Measurements from ENCODE around the gene VPS33A. TPM values are rescaled to one million over a fixed set of nuclear protein-coding genes. Genes with fewer than 3 reads are reported as not detected.

The VPS33A gene
- total RNA-seq = 10.2 TPM
- long read RNA-seq, full-length matches to known transcripts = 36 of 37 reads
- long read RNA-seq, partial matches to known transcripts = 1 of 37 reads
- long read RNA-seq, other reads (novel, unspliced or antisense) = 0 of 37 reads

GRCh38 chr12:122266230-122266901, at the start of gene VPS33A:
TSS of gene VPS33A (minus strand) at chr12:122266494. CDS start at chr12:122266408, 86 bp downstream.
- intact Hi-C loops (cut with DNase I) = no loop called here
- DNase-seq (peak; percentile 98), ATAC-seq (ENCODE audit: poor library complexity) (peak; percentile 99)

DNA sequence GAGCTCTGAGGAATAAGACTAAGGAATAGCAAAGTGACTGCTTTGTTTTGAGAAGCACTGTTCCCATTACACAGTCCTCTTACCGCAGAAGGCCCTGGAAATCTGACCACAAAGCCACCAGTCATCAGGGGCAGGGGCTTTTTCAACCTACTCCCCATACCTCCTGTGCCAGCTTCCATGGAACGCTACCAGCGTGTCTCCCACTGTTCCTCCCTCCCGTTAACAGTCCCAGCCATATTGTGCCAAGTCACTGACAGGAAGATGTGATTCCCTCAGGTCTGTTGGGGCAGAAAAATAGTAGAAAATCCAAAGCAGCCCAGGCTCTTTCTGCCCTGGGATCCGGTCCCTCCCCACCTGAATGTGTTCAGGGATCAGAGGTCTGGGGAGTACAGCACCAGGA, 46.6 kb upstream of the VPS33A start:
- ATAC-seq (ENCODE audit: poor library complexity) (no peak), DNase-seq (no peak)
- intact Hi-C loops (cut with DNase I) = no loop called here

- ATAC-seq (ENCODE audit: poor library complexity) (no peak), DNase-seq (no peak)
- intact Hi-C loops (cut with DNase I) = no loop called here
Measured at GRCh38 chr12:122311696-122312095, 45.4 kb upstream of the VPS33A start.

- intact Hi-C loops (cut with DNase I) = no loop called here
- no peak for DNase-seq
- no peak for ATAC-seq (ENCODE audit: poor library complexity)
Measured at GRCh38 chr12:122310626-122311333, 44.5 kb upstream of the VPS33A start.

DNA sequence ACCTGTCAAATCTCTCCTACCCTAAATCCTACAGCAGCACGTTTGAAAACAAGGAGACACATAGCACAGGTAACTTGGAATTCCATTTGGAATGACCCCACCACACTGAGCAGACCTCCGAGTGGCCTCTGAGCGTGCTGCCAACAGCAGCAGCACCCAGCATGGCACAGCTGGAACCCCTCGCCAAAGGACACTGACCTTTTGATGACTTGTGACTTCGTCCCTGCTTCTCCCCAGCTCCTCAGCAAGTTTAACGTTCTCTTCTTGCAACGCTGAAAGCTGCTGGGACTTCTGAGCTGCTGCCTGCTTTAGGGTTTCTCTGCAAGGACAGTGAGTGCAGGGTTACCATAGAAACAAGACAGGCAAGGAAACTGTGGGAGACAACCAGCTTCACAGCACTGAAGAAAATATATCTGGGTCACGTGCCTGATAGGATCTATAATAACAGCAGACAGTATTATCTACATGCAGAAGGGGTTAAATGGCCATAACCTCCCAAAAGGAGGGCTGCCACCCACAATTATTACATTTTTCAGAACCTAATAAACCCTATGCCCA, 43.3 kb upstream of the VPS33A start:
- intact Hi-C loops (cut with DNase I) = no loop called here
- ATAC-seq (ENCODE audit: poor library complexity) (no peak), DNase-seq (no peak)

DNA sequence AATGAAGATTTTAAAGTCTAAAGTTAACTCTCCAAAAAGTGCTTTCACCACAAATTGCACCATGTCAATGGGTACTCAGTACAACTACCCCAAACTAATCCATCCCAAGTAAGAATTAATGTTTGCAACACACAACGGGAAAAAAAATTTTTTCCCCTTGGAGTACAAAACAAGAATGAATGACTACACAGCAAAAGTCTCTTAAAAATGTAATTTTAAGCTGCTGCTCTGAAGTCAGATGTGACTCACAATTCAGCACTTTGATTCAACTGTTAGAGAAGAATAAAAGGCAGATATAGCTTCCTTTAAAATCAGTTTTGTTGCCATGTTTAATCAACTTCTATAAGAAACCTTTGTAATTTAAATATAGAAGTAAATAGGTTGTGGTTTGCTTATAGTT, 42.5 kb upstream of the VPS33A start:
- intact Hi-C loops (cut with DNase I) = no loop called here
- DNase-seq (no peak), ATAC-seq (ENCODE audit: poor library complexity) (no peak)

DNA sequence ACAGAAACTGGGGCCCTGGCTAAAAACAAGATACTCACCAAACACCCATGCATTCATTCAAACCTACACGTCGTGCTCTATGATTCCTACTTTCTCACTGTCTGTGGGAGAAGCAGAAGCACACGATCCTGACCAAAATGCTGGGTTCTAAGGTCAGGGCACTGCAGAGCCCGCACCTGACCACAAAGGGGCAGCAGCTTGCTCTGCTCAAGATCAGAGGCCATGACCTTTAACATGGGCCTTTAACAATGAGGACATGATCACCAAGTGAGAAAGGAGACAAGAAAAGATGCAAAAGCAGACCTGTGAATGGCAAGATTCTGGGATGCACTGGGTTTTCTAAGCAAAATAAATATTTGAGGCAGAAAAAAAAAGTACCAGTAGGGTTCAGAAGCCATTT, 40.1 kb upstream of the VPS33A start:
- intact Hi-C loops (cut with DNase I) = no loop called here
- DNase-seq (no peak), ATAC-seq (ENCODE audit: poor library complexity) (no peak)

DNA sequence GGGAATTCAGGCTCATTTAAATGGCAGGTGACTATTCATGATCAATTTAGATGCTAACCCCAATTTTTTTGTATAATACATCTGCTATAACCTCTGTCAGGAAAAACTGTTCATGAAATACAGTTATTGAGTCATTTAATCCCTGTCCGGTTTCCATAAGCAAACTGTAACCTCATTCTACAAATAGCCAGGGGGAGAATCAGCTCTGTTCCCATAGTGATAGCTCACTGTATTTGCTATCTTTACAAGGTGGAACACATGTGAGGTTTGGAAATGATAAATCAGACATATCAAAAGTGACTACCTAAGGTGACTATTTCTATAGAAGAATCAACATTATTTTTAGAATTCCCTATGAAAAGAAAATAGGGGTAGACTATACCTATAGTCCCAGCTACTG, 38.6 kb upstream of the VPS33A start:
- intact Hi-C loops (cut with DNase I) = no loop called here
- ATAC-seq (ENCODE audit: poor library complexity) (no peak), DNase-seq (no peak)

- no peak for ATAC-seq (ENCODE audit: poor library complexity)
- DNase-seq = no peak
- intact Hi-C loops (cut with DNase I) = no loop called here
Measured at GRCh38 chr12:122303068-122303467, 36.8 kb upstream of the VPS33A start.

- no peak for ATAC-seq (ENCODE audit: poor library complexity)
- intact Hi-C loops (cut with DNase I) = no loop called here
- no peak for DNase-seq
Measured at GRCh38 chr12:122298071-122298748, 31.9 kb upstream of the VPS33A start.

DNA sequence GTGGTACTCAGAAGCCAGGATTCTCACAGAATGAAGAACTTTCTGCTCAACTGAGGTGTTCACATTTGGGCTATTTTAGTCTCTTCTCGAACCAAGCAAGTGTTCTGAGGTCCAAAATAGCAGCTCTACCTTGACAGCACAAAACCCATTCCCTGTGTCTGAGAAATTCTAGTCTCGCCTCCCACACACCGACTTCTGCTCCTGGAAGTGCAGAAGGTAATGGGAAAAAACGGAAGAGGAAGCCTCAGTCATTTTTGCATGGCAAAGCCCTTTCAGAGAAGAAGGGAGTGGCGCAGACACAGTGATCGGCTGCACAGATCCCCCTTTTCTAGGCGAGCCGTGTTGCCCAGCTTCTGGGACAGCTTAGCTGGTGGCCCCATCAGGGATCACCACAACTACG, 31.2 kb upstream of the VPS33A start:
- DNase-seq (no peak), ATAC-seq (ENCODE audit: poor library complexity) (no peak)
- intact Hi-C loops (cut with DNase I) = no loop called here

GRCh38 chr12:122295877-122296276, 29.6 kb upstream of the VPS33A start:
- no peak for ATAC-seq (ENCODE audit: poor library complexity)
- DNase-seq = no peak
- intact Hi-C loops (cut with DNase I) = no loop called here

DNA sequence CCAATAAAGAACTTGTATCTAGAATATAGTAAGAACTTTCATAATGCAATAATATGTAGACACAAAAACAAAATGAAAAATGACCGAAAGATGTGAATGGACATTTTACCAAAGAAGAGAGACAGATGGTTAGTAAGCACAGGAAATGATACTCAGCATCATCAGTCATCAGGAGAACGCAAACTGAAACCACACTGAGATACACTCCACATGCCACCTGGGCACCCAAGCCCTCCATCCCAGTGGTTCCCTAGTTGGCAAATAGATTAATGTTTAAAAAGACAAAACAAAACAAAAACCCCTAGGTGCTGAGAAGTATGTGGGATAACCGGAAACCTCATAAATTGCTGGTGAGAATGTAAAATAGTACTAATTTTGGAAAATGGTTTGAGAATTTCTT, 26.8 kb upstream of the VPS33A start:
- intact Hi-C loops (cut with DNase I) = no loop called here

DNA sequence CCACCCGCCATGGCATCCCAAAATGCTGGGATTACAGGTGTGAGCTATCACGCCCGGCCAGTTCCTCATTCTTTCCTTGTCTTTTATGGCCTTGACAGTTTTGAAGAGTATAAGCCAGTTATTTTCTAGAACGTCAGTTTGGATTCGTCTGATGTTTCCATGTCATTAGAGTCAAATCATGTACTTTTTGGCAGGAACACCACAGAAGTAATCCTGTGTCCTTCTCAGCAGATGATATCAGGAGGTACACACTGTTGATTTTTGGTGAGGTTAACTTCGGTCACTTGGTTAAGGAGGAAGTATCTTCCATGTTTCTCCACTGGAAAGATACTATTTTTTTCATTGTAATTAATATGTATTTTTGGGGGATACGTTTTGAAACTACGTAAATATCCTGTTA, 25.1 kb upstream of the VPS33A start:
- ATAC-seq (ENCODE audit: poor library complexity) = no peak
- intact Hi-C loops (cut with DNase I) = no loop called here
- no peak for DNase-seq

More for the DNA sequence above, 26.8 kb upstream of the VPS33A start:
- DNase-seq = no peak
- no peak for ATAC-seq (ENCODE audit: poor library complexity)

DNA sequence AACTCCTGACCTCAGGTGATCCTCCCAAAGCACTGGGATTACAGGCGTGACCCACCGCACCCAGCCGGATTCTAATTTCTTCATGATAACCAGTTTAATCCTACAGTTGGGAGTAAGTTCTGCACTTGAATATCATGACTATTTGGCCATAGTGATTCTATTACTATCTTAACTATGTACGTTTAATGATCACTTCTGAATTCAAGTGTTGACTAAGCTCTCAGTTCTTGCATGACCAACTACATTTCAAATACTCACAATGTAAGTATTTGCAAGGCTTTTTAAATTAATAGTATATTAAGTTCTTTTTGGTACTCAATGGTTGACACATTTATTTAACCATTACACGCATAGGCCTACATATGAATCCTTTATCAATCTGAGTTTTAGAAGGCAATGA, 17.4 kb upstream of the VPS33A start:
- intact Hi-C loops (cut with DNase I) = no loop called here
- ATAC-seq (ENCODE audit: poor library complexity) (no peak), DNase-seq (no peak)

GRCh38 chr12:122282061-122282460, 15.8 kb upstream of the VPS33A start:
- DNase-seq = no peak

DNA sequence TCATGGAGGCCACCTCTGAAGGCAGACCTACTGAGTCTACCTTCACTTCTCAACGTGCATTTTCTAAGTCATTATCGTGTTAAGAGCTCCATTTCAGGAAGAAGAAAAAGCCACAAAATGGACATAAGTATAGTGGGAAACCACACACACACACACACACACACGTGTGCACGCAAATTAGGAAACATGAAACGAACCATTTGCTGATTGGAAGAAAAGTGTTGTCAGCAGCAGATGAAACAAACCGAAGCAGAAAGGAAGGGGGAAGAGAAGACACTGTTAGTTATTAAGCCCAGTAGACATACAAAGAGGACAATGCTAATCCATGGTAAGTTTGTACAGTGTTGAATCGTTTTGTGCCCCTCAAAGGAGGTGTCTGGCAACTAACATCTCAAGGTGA, 9.9 kb upstream of the VPS33A start:
- intact Hi-C loops (cut with DNase I) = no loop called here
- ATAC-seq (ENCODE audit: poor library complexity) = no peak
- DNase-seq = no peak

More at GRCh38 chr12:122282061-122282460, 15.8 kb upstream of the VPS33A start:
- intact Hi-C loops (cut with DNase I) = no loop called here
- no peak for ATAC-seq (ENCODE audit: poor library complexity)

GRCh38 chr12:122275459-122275858, 9.2 kb upstream of the VPS33A start:
- no peak for ATAC-seq (ENCODE audit: poor library complexity)
- intact Hi-C loops (cut with DNase I) = no loop called here
- DNase-seq = no peak

- intact Hi-C loops (cut with DNase I) = no loop called here
- DNase-seq = no peak
- peak; percentile 47 for ATAC-seq (ENCODE audit: poor library complexity)
Measured at GRCh38 chr12:122265886-122266229, 436 bp downstream of the VPS33A start.

DNA sequence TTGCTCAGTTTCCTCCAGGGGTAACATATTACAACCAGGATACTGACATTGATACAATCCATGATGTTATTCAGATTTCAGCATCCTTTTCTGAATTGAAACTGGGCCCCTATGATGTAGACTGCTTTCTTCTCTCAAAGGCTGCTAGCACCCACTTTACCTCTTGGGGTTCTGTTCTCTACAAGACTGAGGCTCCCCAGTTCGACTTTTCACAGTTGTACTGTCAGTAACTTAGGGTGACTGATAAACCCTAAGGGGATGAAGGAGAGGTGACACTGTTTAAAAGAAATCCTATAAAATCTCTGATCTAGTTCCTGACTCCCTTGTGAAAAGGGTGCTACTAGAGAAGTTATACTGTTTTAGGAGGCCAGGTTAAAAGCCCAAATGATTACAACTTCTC, 818 bp downstream of the VPS33A start:
- ATAC-seq (ENCODE audit: poor library complexity) (no peak), DNase-seq (no peak)
- intact Hi-C loops (cut with DNase I) = no loop called here
